HG03378 (cell line): Measurements from ENCODE around the gene CEP152.

Experiments
- ATAC-seq: cut with Tn5 transposase; IDR thresholded peaks from one replicate; pipeline ENCODE4 v1.9.1; 2021; ENCODE audit warnings: mild to moderate bottlenecking, moderate library complexity; ENCODE audit not compliant: unreplicated experiment

The CEP152 gene

GRCh38 chr15:48775546-48775945 is 35.3 kb downstream of the CEP152 start:
- ATAC-seq = no peak

- ATAC-seq = no peak
Observed at GRCh38 chr15:48774484-48774883, 36.4 kb downstream of the CEP152 start.

GRCh38 chr15:48766196-48766595 is 44.7 kb downstream of the CEP152 start:
- ATAC-seq = no peak

- no peak for ATAC-seq
Observed at GRCh38 chr15:48765022-48765421, 45.8 kb downstream of the CEP152 start.

GRCh38 chr15:48761393-48762158 is 49.3 kb downstream of the CEP152 start:
- no peak for ATAC-seq

GRCh38 chr15:48759921-48760320 is 50.9 kb downstream of the CEP152 start:
- ATAC-seq = no peak

GRCh38 chr15:48757661-48758060 is 53.2 kb downstream of the CEP152 start:
- no peak for ATAC-seq

- no peak for ATAC-seq
Observed at GRCh38 chr15:48754011-48754410, 56.9 kb downstream of the CEP152 start.

GRCh38 chr15:48751595-48751994 is 59.3 kb downstream of the CEP152 start:
- no peak for ATAC-seq

GRCh38 chr15:48748535-48748934 is 62.3 kb downstream of the CEP152 start:
- ATAC-seq = no peak

GRCh38 chr15:48733615-48734014 is 77.3 kb downstream of the CEP152 start:
- no peak for ATAC-seq

GRCh38 chr15:48730506-48730905 is 80.4 kb downstream of the CEP152 start:
- ATAC-seq = no peak

GRCh38 chr15:48723969-48724368 is 86.9 kb downstream of the CEP152 start:
- no peak for ATAC-seq

- no peak for ATAC-seq
Observed at GRCh38 chr15:48722764-48723661, 87.9 kb downstream of the CEP152 start.

- ATAC-seq = no peak
Observed at GRCh38 chr15:48721061-48721810, 89.6 kb downstream of the CEP152 start.

- no peak for ATAC-seq
Observed at GRCh38 chr15:48720646-48721045, 90.2 kb downstream of the CEP152 start.

- no peak for ATAC-seq
Observed at GRCh38 chr15:48719668-48720067, 91.2 kb downstream of the CEP152 start.

- no peak for ATAC-seq
Observed at GRCh38 chr15:48718646-48719045, 92.2 kb downstream of the CEP152 start.

GRCh38 chr15:48717458-48717857 is 93.4 kb downstream of the CEP152 start:
- no peak for ATAC-seq

- no peak for ATAC-seq
Observed at GRCh38 chr15:48712546-48712945, 98.3 kb downstream of the CEP152 start.

- no peak for ATAC-seq
Observed at GRCh38 chr15:48710952-48711495, 99.8 kb downstream of the CEP152 start.
